ENCODE data around the gene MVK. TPM values are rescaled to one million over a fixed set of nuclear protein-coding genes. Genes with fewer than 3 reads are reported as not detected.

MVK gene
- 10.1 TPM for total RNA-seq (ENCODE audit: insufficient read depth, low replicate concordance)

GRCh38 chr12:109573029-109573913, at the start of gene MVK, which contains the start of gene MMAB:
Gene MVK, plus strand, starts transcription at chr12:109573794. Its CDS starts 1,029 bp downstream, at chr12:109574823.
Gene MMAB, minus strand, starts transcription at chr12:109573504. Its CDS starts 24 bp downstream, at chr12:109573480.
- peak; percentile 100 for DNase-seq (ENCODE audit: low spot score)

GRCh38 chr12:109524466-109525278, 48.9 kb upstream of the MVK start:
- DNase-seq (ENCODE audit: low spot score), result no peak

- DNase-seq (ENCODE audit: low spot score), result no peak
Observed at GRCh38 chr12:109525279-109525585, 48.4 kb upstream of the MVK start.

GRCh38 chr12:109527489-109528123, 46.0 kb upstream of the MVK start:
- DNase-seq (ENCODE audit: low spot score), result no peak

GRCh38 chr12:109529691-109530640, 43.6 kb upstream of the MVK start:
- DNase-seq (ENCODE audit: low spot score), result peak; percentile 80

- DNase-seq (ENCODE audit: low spot score), result peak; percentile 60
Observed at GRCh38 chr12:109531411-109531810, 42.2 kb upstream of the MVK start.

- DNase-seq (ENCODE audit: low spot score), result no peak
Observed at GRCh38 chr12:109532721-109533486, 40.7 kb upstream of the MVK start.

GRCh38 chr12:109533487-109533740, 40.2 kb upstream of the MVK start:
- DNase-seq (ENCODE audit: low spot score), result no peak

- no peak for DNase-seq (ENCODE audit: low spot score)
Observed at GRCh38 chr12:109534456-109534855, 39.1 kb upstream of the MVK start.

GRCh38 chr12:109535231-109535862, 38.2 kb upstream of the MVK start:
- no peak for DNase-seq (ENCODE audit: low spot score)

GRCh38 chr12:109535863-109536250, 37.7 kb upstream of the MVK start:
- no peak for DNase-seq (ENCODE audit: low spot score)

- DNase-seq (ENCODE audit: low spot score), result no peak
Observed at GRCh38 chr12:109537136-109537535, 36.5 kb upstream of the MVK start.

- DNase-seq (ENCODE audit: low spot score), result peak; percentile 30
Observed at GRCh38 chr12:109538191-109538863, 35.3 kb upstream of the MVK start.

- DNase-seq (ENCODE audit: low spot score), result no peak
Observed at GRCh38 chr12:109539508-109539907, 34.1 kb upstream of the MVK start.

- no peak for DNase-seq (ENCODE audit: low spot score)
Observed at GRCh38 chr12:109540526-109541412, 32.8 kb upstream of the MVK start.

GRCh38 chr12:109541413-109541726, 32.2 kb upstream of the MVK start:
- no peak for DNase-seq (ENCODE audit: low spot score)

- no peak for DNase-seq (ENCODE audit: low spot score)
Observed at GRCh38 chr12:109542014-109542413, 31.6 kb upstream of the MVK start.

GRCh38 chr12:109542876-109543275, 30.7 kb upstream of the MVK start:
- DNase-seq (ENCODE audit: low spot score), result no peak
